GM19238 (cell line): ENCODE results near the gene TMEM168.

Experiments used
- DNase-seq: peaks from one replicate; pipeline ENCODE4 v3.0.0; 2011; ENCODE audit warnings: low spot score; ENCODE audit not compliant: insufficient read length

TMEM168 gene

GRCh38 chr7:112721366-112721765 is 68.8 kb downstream of the TMEM168 start:
- DNase-seq, result no peak

GRCh38 chr7:112715525-112715924 is 74.7 kb downstream of the TMEM168 start:
- DNase-seq, result no peak

GRCh38 chr7:112714917-112715316 is 75.3 kb downstream of the TMEM168 start:
- no peak for DNase-seq
